Measurements from ENCODE around the gene NDUFA11. TPM values are rescaled to one million over a fixed set of nuclear protein-coding genes. Genes with fewer than 3 reads are reported as not detected.
A peak's percentile ranks its signal among the peaks of the same experiment; 100 is the strongest.

Gene NDUFA11
- total RNA-seq, 3 donors from 2014 or later: 186 to 278 (median 186) TPM

DNA sequence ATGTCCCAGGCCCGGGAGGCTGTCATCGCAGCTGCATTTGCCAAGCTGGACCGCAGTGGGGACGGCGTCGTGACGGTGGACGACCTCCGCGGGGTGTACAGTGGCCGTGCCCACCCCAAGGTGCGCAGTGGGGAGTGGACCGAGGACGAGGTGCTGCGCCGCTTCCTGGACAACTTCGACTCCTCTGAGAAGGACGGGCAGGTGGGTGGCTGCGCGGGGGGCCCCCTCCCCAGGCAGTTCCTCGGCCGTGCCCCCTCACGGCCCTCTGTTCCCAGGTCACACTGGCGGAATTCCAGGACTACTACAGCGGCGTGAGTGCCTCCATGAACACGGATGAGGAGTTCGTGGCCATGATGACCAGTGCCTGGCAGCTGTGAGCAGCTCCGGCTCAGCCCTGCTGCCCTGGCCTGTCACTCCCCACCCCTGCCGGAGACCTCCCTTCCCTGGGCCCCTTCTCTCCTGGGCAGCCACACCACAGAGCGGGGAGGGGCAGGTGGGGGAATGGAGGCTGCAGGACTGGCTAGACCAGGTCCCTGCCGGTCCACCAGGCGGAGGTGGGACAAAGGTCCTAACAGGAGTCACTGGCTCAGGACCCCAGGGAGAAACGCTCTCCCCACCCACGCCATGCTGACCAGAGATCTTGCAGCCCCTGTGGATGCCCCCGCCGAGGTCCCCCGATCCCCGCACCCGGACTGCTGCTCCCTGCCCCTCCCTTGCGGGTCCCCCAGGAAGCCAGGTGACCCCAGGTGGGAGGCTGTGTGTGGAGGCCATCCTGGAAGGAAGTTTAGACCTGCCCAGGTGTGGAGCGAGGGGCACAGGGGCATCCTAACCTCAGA, 11.6 kb upstream of the NDUFA11 start:
- no peak for TF ChIP-seq POLR2A (IDR thresholded peaks at IDR 0.05)
- TF ChIP-seq, protein P1, sequence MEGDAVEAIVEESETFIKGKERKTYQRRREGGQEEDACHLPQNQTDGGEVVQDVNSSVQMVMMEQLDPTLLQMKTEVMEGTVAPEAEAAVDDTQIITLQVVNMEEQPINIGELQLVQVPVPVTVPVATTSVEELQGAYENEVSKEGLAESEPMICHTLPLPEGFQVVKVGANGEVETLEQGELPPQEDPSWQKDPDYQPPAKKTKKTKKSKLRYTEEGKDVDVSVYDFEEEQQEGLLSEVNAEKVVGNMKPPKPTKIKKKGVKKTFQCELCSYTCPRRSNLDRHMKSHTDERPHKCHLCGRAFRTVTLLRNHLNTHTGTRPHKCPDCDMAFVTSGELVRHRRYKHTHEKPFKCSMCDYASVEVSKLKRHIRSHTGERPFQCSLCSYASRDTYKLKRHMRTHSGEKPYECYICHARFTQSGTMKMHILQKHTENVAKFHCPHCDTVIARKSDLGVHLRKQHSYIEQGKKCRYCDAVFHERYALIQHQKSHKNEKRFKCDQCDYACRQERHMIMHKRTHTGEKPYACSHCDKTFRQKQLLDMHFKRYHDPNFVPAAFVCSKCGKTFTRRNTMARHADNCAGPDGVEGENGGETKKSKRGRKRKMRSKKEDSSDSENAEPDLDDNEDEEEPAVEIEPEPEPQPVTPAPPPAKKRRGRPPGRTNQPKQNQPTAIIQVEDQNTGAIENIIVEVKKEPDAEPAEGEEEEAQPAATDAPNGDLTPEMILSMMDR (IDR thresholded peaks at IDR 0.05): peak in 1 of 3 donors; percentile 24
- Histone ChIP-seq H3K4me1 (peaks cover 12 to 17% of the 10 kb centered on the region in 2 donors), H3K36me3 (no peaks in the 10 kb centered on the region), H3K27me3 (no peaks in the 10 kb centered on the region), H3K9me3 (no peaks in the 10 kb centered on the region), H3K4me3 (peak overlapping the region; percentile 0 to 44 (median 18)), H3K27ac (peak overlapping the region; percentile 67 to 72)
- peak in 1 of 2 donors; percentile 73 for DNase-seq (ENCODE audit: low spot score in 2 of 2)
- intact Hi-C loops (cut with DNase I; ENCODE audit: low total_unique reads): loop anchor here (5.0 kb wide), 1 partner anchor 832 kb away; no protein-coding TSS in a partner anchor

DNA sequence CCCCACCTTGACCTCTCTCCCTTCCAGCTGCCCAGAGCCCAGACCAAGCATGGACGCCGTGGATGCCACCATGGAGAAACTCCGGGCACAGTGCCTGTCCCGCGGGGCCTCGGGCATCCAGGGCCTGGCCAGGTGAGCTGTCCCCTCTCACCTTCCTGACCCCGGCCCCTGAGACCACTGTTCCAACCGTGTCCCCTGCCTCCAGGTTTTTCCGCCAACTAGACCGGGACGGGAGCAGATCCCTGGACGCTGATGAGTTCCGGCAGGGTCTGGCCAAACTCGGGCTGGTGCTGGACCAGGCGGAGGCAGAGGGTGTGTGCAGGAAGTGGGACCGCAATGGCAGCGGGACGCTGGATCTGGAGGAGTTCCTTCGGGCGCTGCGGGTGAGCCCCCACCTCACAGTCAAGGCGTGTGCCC, 10.8 kb upstream of the NDUFA11 start:
- intact Hi-C loops (cut with DNase I; ENCODE audit: low total_unique reads): loop anchor here (5.0 kb wide), 1 partner anchor 833 kb away; no protein-coding TSS in a partner anchor
- no peak for DNase-seq (ENCODE audit: low spot score in 2 of 2)
- Histone ChIP-seq H3K27ac (peak overlapping the region; percentile 67 to 72), H3K27me3 (no peaks in the 10 kb centered on the region), H3K4me3 (peak overlapping the region; percentile 0 to 44 (median 18)), H3K36me3 (no peaks in the 10 kb centered on the region), H3K9me3 (no peaks in the 10 kb centered on the region), H3K4me1 (peaks cover 12 to 17% of the 10 kb centered on the region in 2 donors)
- TF ChIP-seq POLR2A (IDR thresholded peaks at IDR 0.05) (no peak), POLR2AphosphoS5 (IDR thresholded peaks at IDR 0.05) (no peak)
- TF ChIP-seq, protein P1 (IDR thresholded peaks at IDR 0.05): no peak

DNA sequence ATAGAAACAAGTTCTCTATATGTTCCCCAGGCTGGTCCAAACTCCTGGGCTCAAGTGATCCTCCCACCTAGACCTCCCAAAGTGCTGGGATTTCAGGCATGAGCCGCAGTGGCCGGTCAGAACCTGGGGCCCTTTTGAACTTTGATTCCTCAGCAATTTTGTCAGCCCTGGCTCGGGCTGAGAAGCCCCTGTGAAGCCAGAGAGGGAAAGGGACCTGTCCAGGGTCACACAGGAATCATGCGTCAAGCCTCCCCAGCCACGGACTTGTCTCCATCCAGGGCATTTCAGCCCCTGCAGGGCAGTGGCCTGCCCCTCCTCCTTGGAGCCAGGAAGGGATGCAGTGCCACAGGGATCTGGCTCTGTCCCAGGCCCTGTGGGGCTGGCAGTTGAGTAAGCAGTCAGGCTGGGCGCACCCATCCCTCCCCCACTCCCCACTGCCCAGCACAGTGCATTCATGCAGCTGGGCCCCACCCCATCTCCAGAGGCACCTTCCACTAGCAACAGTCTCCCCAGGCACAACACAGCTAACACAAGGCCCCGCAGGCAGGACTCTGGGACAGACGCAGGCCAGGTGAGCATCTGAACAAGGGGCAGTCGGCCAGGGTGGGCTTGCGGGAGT, 10.3 kb upstream of the NDUFA11 start, which contains the start of gene CAPS:
TSS of gene CAPS (plus strand) at position 516 of the 619 bp plus-strand sequence. CDS start 153 bp downstream, outside the sequence.
- Histone ChIP-seq H3K9me3 (no peaks in the 10 kb centered on the region), H3K4me1 (peaks cover 12 to 17% of the 10 kb centered on the region in 2 donors), H3K27ac (peak within 1 kb of the TSS; percentile 67 to 72), H3K36me3 (no peaks in the 10 kb centered on the region), H3K4me3 (peak within 1 kb of the TSS; percentile 0 to 44 (median 18)), H3K27me3 (no peaks in the 10 kb centered on the region)
- intact Hi-C loops (cut with DNase I; ENCODE audit: low total_unique reads): loop anchor here (5.0 kb wide), 1 partner anchor 833 kb away; no protein-coding TSS in a partner anchor
- DNase-seq (ENCODE audit: low spot score in 2 of 2): peak; percentile 37 to 63
- TF ChIP-seq POLR2A (IDR thresholded peaks at IDR 0.05) (no peak), POLR2AphosphoS5 (IDR thresholded peaks at IDR 0.05) (no peak)
- TF ChIP-seq, protein P1 (IDR thresholded peaks at IDR 0.05): no peak

DNA sequence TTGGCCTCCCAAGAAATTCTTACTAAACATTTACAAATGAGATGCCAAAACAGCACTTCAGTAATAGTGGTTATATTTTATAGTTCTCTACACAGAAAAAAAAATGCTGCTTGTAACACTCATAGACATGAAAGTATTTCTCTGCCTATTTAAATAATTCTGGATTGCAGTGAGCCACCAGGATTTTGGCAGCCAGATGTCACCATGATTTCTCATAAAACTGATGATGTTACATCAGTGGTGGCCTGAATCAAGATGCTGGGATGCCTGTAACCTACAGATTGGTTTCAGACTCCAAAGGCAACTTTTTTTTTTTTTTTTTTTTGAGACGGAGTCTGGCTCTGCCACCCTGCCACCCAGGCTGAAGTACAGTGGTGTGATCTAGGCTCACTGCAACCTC, 7.8 kb upstream of the NDUFA11 start:
- Histone ChIP-seq H3K9me3 (no peaks in the 10 kb centered on the region), H3K27me3 (no peaks in the 10 kb centered on the region), H3K27ac (no peak overlapping the region), H3K4me3 (no peak overlapping the region), H3K4me1 (peaks cover 10 to 17% of the 10 kb centered on the region in 2 donors), H3K36me3 (no peaks in the 10 kb centered on the region)
- intact Hi-C loops (cut with DNase I; ENCODE audit: low total_unique reads): loop anchor here (5.0 kb wide), 1 partner anchor 836 kb away; no protein-coding TSS in a partner anchor
- no peak for DNase-seq (ENCODE audit: low spot score in 2 of 2)
- TF ChIP-seq POLR2AphosphoS5 (IDR thresholded peaks at IDR 0.05): no peak
- TF ChIP-seq POLR2A (IDR thresholded peaks at IDR 0.05): no peak
- TF ChIP-seq, protein P1 (IDR thresholded peaks at IDR 0.05): no peak

DNA sequence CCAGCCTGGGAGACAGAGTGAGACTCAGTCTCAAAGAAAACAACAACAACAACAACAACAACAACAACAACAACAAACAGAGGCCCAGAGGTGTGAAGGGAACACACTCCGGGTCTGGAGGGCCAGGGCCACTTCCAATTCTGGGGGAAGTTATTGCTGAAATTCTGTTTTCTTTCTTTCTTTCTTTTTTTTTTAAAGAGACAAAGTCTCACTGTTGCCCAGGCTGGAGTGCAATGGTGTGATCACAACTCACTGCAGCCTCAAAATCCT, 7.0 kb upstream of the NDUFA11 start:
- Histone ChIP-seq H3K4me3 (no peak overlapping the region), H3K27me3 (no peaks in the 10 kb centered on the region), H3K4me1 (peaks cover 2 to 17% of the 10 kb centered on the region in 2 donors), H3K36me3 (no peaks in the 10 kb centered on the region), H3K9me3 (no peaks in the 10 kb centered on the region), H3K27ac (peak overlapping the region; percentile 36 to 37)
- intact Hi-C loops (cut with DNase I; ENCODE audit: low total_unique reads): loop anchor here (5.0 kb wide), 1 partner anchor 837 kb away; no protein-coding TSS in a partner anchor
- no peak for DNase-seq (ENCODE audit: low spot score in 2 of 2)
- TF ChIP-seq, protein P1 (IDR thresholded peaks at IDR 0.05): no peak
- TF ChIP-seq POLR2AphosphoS5 (IDR thresholded peaks at IDR 0.05) (no peak), POLR2A (IDR thresholded peaks at IDR 0.05) (no peak)

Measured in breast epithelium (tissue), 4 donors.